ENCODE results near the gene COQ9. TPM values are rescaled to one million over a fixed set of nuclear protein-coding genes. Genes with fewer than 3 reads are reported as not detected.

COQ9 gene
- total RNA-seq, 4 donors from 2014 or later: 41.8 to 112 (median 76.1) TPM

- H3K4me1 ChIP-seq: peaks cover 15 to 22% of the 10 kb centered on the region in 2 donors
- no peak for DNase-seq
- intact Hi-C loops (cut with DNase I): no loop called here
- no peak for TF ChIP-seq CTCF (IDR thresholded peaks at IDR 0.05)
- TF ChIP-seq POLR2A (IDR thresholded peaks at IDR 0.05): no peak
- peak overlapping the region; percentile 22 to 68 (median 61) for H3K4me3 ChIP-seq (replicated peaks in 1 of 3)
- no peaks in the 10 kb centered on the region for H3K27me3 ChIP-seq
- H3K27ac ChIP-seq: peak overlapping the region in 2 of 3 donors; percentile 44 to 56
- 73 to 78% methylated on average over 9 to 14 of the region's 14 CpGs for whole genome bisulfite sequencing, 2 donors
- H3K9me3 ChIP-seq: no peaks in the 10 kb centered on the region
- no peaks in the 10 kb centered on the region for H3K36me3 ChIP-seq
Measured at GRCh38 chr16:57485091-57485915, 38.0 kb downstream of the COQ9 start.

GRCh38 chr16:57485916-57486857, 38.9 kb downstream of the COQ9 start, which contains the start of gene DOK4:
Gene DOK4 (minus strand): TSS chr16:57486493. CDS start chr16:57479507, 6,986 bp downstream.
- WGBS, 2 donors: 5 to 6% methylated on average over 15 to 19 of the region's 73 CpGs
- Histone ChIP-seq H3K27ac (peak within 1 kb of the TSS in 2 of 3 donors; percentile 44 to 56), H3K4me3 (replicated peaks in 1 of 3) (peak within 1 kb of the TSS; percentile 22 to 68 (median 61)), H3K4me1 (peaks cover 15 to 22% of the 10 kb centered on the region in 2 donors), H3K9me3 (no peaks in the 10 kb centered on the region), H3K27me3 (no peaks in the 10 kb centered on the region), H3K36me3 (no peaks in the 10 kb centered on the region)
- intact Hi-C loops (cut with DNase I): no loop called here
- DNase-seq: peak; percentile 82 to 83
- TF ChIP-seq POLR2A (IDR thresholded peaks at IDR 0.05) (peak in 1 of 2 donors; percentile 56), CTCF (IDR thresholded peaks at IDR 0.05) (no peak)

- no peaks in the 10 kb centered on the region for H3K36me3 ChIP-seq
- peaks cover 15 to 22% of the 10 kb centered on the region in 2 donors for H3K4me1 ChIP-seq
- no peaks in the 10 kb centered on the region for H3K9me3 ChIP-seq
- H3K4me3 ChIP-seq (replicated peaks in 1 of 3): peak overlapping the region in 1 of 3 donors; percentile 68
- intact Hi-C loops (cut with DNase I): no loop called here
- no peaks in the 10 kb centered on the region for H3K27me3 ChIP-seq
- no peak for TF ChIP-seq CTCF (IDR thresholded peaks at IDR 0.05)
- 89 to 93% methylated on average over 8 of the region's 8 CpGs for WGBS, 2 donors
- DNase-seq: no peak
- H3K27ac ChIP-seq: no peak overlapping the region
Measured at GRCh38 chr16:57486858-57487834, 39.9 kb downstream of the COQ9 start.

GRCh38 chr16:57489229-57489628, 42.0 kb downstream of the COQ9 start:
- H3K4me3 ChIP-seq (replicated peaks in 1 of 3): no peak overlapping the region
- peaks cover 15 to 22% of the 10 kb centered on the region in 2 donors for H3K4me1 ChIP-seq
- DNase-seq: no peak
- H3K36me3 ChIP-seq: no peaks in the 10 kb centered on the region
- H3K9me3 ChIP-seq: no peaks in the 10 kb centered on the region
- no peaks in the 10 kb centered on the region for H3K27me3 ChIP-seq
- TF ChIP-seq CTCF (IDR thresholded peaks at IDR 0.05): no peak
- TF ChIP-seq POLR2A (IDR thresholded peaks at IDR 0.05): no peak
- intact Hi-C loops (cut with DNase I): no loop called here
- no peak overlapping the region for H3K27ac ChIP-seq
- 96 to 97% methylated on average over 5 of the region's 5 CpGs for WGBS, 2 donors

All from thyroid gland (tissue), 4 donors.